H1 (cell line): Measurements from ENCODE around the gene SLC30A10. TPM values are rescaled to one million over a fixed set of nuclear protein-coding genes. Genes with fewer than 3 reads are reported as not detected.

Source experiments
- CTCF ChIA-PET: fragments of 300-600 bp; sonication (Branson Sonifier 250); formaldehyde crosslinking; loops from one replicate; lab custom pipeline; 2021; ENCODE audit not compliant: partially characterized antibody; lab: Charles Lee
- POLR2A ChIA-PET: fragments of 300-600 bp; sonication (Branson Sonifier 250); formaldehyde crosslinking; loops from one replicate; lab custom pipeline; 2021; ENCODE audit warnings: inconsistent platforms; ENCODE audit not compliant: partially characterized antibody; lab: Charles Lee
- DNase-seq, 2 experiments: peaks; one replicate each; pipeline versions ENCODE4 v3.0.0 to v3.0.0-alpha.2; 2010 to 2022; ENCODE audit warnings: low spot score in 2 of 2, low read depth in 1 of 2, mixed read lengths in 1 of 2
- FAIRE-seq: peaks from 2 replicates; lab custom pipeline; 2011; peaks lifted over from hg19 to GRCh38; lab: Jason Lieb, UNC
- H2AFZ ChIP-seq: 2 replicates; pipeline ENCODE4 v1.8.1; 2012; ENCODE audit warnings: low read length, inconsistent platforms
- H2AK5ac ChIP-seq: 2 replicates; pipeline ENCODE4 v1.6.1; 2013; ENCODE audit warnings: low read depth, low read length
- H2BK120ac ChIP-seq: replicated peaks from 2 replicates; pipeline ENCODE3; 2013; ENCODE audit warnings: low read depth, low read length, inconsistent platforms
- H2BK12ac ChIP-seq: 2 replicates; pipeline ENCODE4 v1.6.1; 2013; ENCODE audit warnings: low read depth, low read length
- H2BK15ac ChIP-seq: 2 replicates; pipeline ENCODE4 v1.6.1; 2013; ENCODE audit warnings: low read length
- H2BK20ac ChIP-seq: 2 replicates; pipeline ENCODE4 v1.6.1; 2013; ENCODE audit warnings: low read length
- H2BK5ac ChIP-seq: 2 replicates; pipeline ENCODE4 v1.6.1; 2013; ENCODE audit warnings: low read depth, low read length
- H3K14ac ChIP-seq: 2 replicates; pipeline ENCODE4 v1.6.1; 2013; ENCODE audit warnings: inconsistent platforms; ENCODE audit not compliant: insufficient read length
- H3K18ac ChIP-seq: 2 replicates; pipeline ENCODE4 v1.6.1; 2013; ENCODE audit warnings: low read length; ENCODE audit errors: extremely low read depth
- H3K23ac ChIP-seq: 2 replicates; pipeline ENCODE4 v1.6.1; 2013; ENCODE audit warnings: inconsistent platforms; ENCODE audit not compliant: insufficient read length
- H3K23me2 ChIP-seq: 2 replicates; pipeline ENCODE4 v1.6.1; 2013; ENCODE audit warnings: low read depth, low read length
- H3K27ac ChIP-seq: 2 replicates; pipeline ENCODE4 v1.6.1; 2011; ENCODE audit warnings: low read depth, low read length, inconsistent platforms
- H3K27me3 ChIP-seq, 4 experiments: replicated peaks in 1 of 4; 1 replicate in 1 of 4; 2 replicates in 3 of 4; pipeline versions ENCODE4 v1.6.1 to v1.8.1; 2011 to 2013; ENCODE audit warnings: low read length in 3 of 4, mild to moderate bottlenecking in 3 of 4, inconsistent platforms in 2 of 4, mixed read lengths in 2 of 4, moderate library complexity in 1 of 4; ENCODE audit not compliant: control insufficient read depth in 3 of 4, insufficient read depth in 3 of 4; ENCODE audit errors: extremely low read depth in 1 of 4
- H3K36me3 ChIP-seq, 4 experiments: 2 replicates each; pipeline versions ENCODE4 v1.6.1 to v1.8.1; 2011 to 2013; ENCODE audit warnings: mild to moderate bottlenecking in 4 of 4, low read length in 3 of 4, moderate library complexity in 2 of 4, control low read depth in 1 of 4, inconsistent platforms in 1 of 4; ENCODE audit not compliant: insufficient read depth in 4 of 4, control insufficient read depth in 2 of 4
- H3K4ac ChIP-seq: replicated peaks from 2 replicates; pipeline ENCODE3; 2013; ENCODE audit warnings: low read length, low read depth, mixed read lengths, inconsistent platforms; ENCODE audit not compliant: insufficient read length
- H3K4me1 ChIP-seq, 4 experiments: replicated peaks in 1 of 4; 1 replicate in 1 of 4; 2 replicates in 3 of 4; pipeline versions ENCODE4 v1.6.1 to v1.8.1; 2011 to 2013; ENCODE audit warnings: low read length in 3 of 4, inconsistent platforms in 2 of 4, mixed read lengths in 1 of 4; ENCODE audit not compliant: insufficient read depth in 4 of 4, control insufficient read depth in 3 of 4
- H3K4me2 ChIP-seq, 2 experiments: 2 replicates each; pipeline versions ENCODE4 v1.6.1 to v1.8.1; 2011 to 2013; ENCODE audit warnings: low read depth in 2 of 2, low read length in 2 of 2, control low read depth in 1 of 2, inconsistent platforms in 1 of 2, mild to moderate bottlenecking in 1 of 2; ENCODE audit not compliant: insufficient read depth in 1 of 2
- H3K4me3 ChIP-seq, 4 experiments: fragments of 200-600, 300-600 bp in 1 of 4; sonication (generic), shearing (Covaris generic), sonication (Bioruptor Twin) in 1 of 4; 2 replicates each; pipeline versions ENCODE4 v1.5.1 to v1.8.1; 2011 to 2016; ENCODE audit warnings: low read length in 4 of 4, low read depth in 3 of 4, control low read depth in 2 of 4, inconsistent platforms in 2 of 4, mild to moderate bottlenecking in 2 of 4, mixed read lengths in 1 of 4, moderate library complexity in 1 of 4; ENCODE audit not compliant: insufficient read depth in 2 of 4; ENCODE audit errors: extremely low read depth in 1 of 4
- H3K56ac ChIP-seq: replicated peaks from 2 replicates; pipeline ENCODE3; 2013; ENCODE audit warnings: low read depth, mild to moderate bottlenecking, mixed read lengths, low read length, inconsistent platforms; ENCODE audit not compliant: insufficient read length
- H3K79me1 ChIP-seq: 2 replicates; pipeline ENCODE4 v1.6.1; 2013; ENCODE audit warnings: low read depth, low read length, control low read depth
- H3K79me2 ChIP-seq, 2 experiments: 2 replicates each; pipeline versions ENCODE4 v1.6.1 to v1.8.1; 2012 to 2013; ENCODE audit warnings: low read length in 2 of 2, mild to moderate bottlenecking in 2 of 2, inconsistent platforms in 1 of 2; ENCODE audit not compliant: insufficient read depth in 2 of 2, control insufficient read depth in 1 of 2
- H3K9ac ChIP-seq, 4 experiments: replicated peaks in 1 of 4; 1 replicate in 1 of 4; 2 replicates in 3 of 4; pipeline versions ENCODE4 v1.6.1 to v1.8.1; 2011 to 2013; ENCODE audit warnings: low read depth in 3 of 4, low read length in 3 of 4, control low read depth in 2 of 4, mild to moderate bottlenecking in 2 of 4, moderate library complexity in 2 of 4, inconsistent platforms in 1 of 4; ENCODE audit errors: extremely low read depth in 1 of 4
- H3K9me3 ChIP-seq, 2 experiments: 2 replicates each; pipeline versions ENCODE4 v1.6.1 to v1.8.1; 2012 to 2013; ENCODE audit warnings: mild to moderate bottlenecking in 2 of 2, moderate library complexity in 2 of 2, control low read depth in 1 of 2, inconsistent platforms in 1 of 2, low read depth in 1 of 2, low read length in 1 of 2, mixed read lengths in 1 of 2; ENCODE audit not compliant: insufficient read depth in 2 of 2
- H4K20me1 ChIP-seq, 2 experiments: replicated peaks in 1 of 2; 2 replicates each; pipeline versions ENCODE3 to v1.8.1; 2011 to 2013; ENCODE audit warnings: inconsistent platforms in 2 of 2, low read length in 2 of 2, mild to moderate bottlenecking in 1 of 2; ENCODE audit not compliant: insufficient read depth in 2 of 2, control insufficient read depth in 1 of 2
- H4K5ac ChIP-seq: 2 replicates; pipeline ENCODE4 v1.6.1; 2013; ENCODE audit warnings: low read length, low read depth, mixed read lengths, inconsistent platforms; ENCODE audit not compliant: insufficient read length
- H4K8ac ChIP-seq: 2 replicates; pipeline ENCODE4 v1.8.0; 2013; ENCODE audit warnings: mild to moderate bottlenecking, moderate library complexity, low read length, inconsistent platforms; ENCODE audit not compliant: insufficient read depth; ENCODE audit errors: extremely low read depth
- H4K91ac ChIP-seq: replicated peaks from 2 replicates; pipeline ENCODE3; 2013; ENCODE audit warnings: low read length, mixed read lengths, inconsistent platforms; ENCODE audit not compliant: insufficient read length
- CBX8 ChIP-seq: fragments of 300-800, 300-1000 bp; sonication (generic); IDR thresholded peaks from 2 replicates; pipeline ENCODE4 v1.7.1; 2016; ENCODE audit warnings: low read depth, low read length, borderline replicate concordance
- CEBPB ChIP-seq: IDR thresholded peaks from 2 replicates; pipeline ENCODE4 v1.6.1; 2012; ENCODE audit warnings: low read depth, low read length
- CTCF ChIP-seq, 3 experiments: IDR thresholded peaks; 1 replicate in 2 of 3; 2 replicates in 1 of 3; pipeline versions ENCODE4 v1.5.1 to v1.6.1; 2011; ENCODE audit warnings: low read length in 3 of 3, mild to moderate bottlenecking in 3 of 3, inconsistent platforms in 2 of 3, low read depth in 1 of 3, moderate library complexity in 1 of 3; ENCODE audit not compliant: insufficient read depth in 1 of 3; ENCODE audit errors: control extremely low read depth in 1 of 3
- KDM4A ChIP-seq: IDR thresholded peaks from one replicate; pipeline ENCODE4 v1.7.1; 2012; ENCODE audit warnings: low read depth, mild to moderate bottlenecking, moderate library complexity, low read length, inconsistent platforms; ENCODE audit not compliant: severe bottlenecking
- POLR2A ChIP-seq, 2 experiments: IDR thresholded peaks; 1 replicate in 1 of 2; 2 replicates in 1 of 2; pipeline ENCODE4 v1.6.1; 2011; ENCODE audit warnings: low read depth in 2 of 2, low read length in 2 of 2, mild to moderate bottlenecking in 2 of 2; ENCODE audit errors: control extremely low read depth in 1 of 2
- SP1 ChIP-seq: IDR thresholded peaks from 2 replicates; pipeline ENCODE4 v1.6.1; 2011; ENCODE audit warnings: low read depth, low read length
- TAF1 ChIP-seq: IDR thresholded peaks from 2 replicates; pipeline ENCODE4 v1.6.1; 2011; ENCODE audit warnings: mild to moderate bottlenecking, low read depth, low read length
- WGBS, 2 experiments: shearing (Covaris generic) in 1 of 2; methylation state at CpG; one replicate each; pipeline versions ENCODE4 v1.1.6 to v1.1.7; 2013 to 2015; ENCODE audit warnings: low lambda C conversion rate in 2 of 2, mixed read lengths in 2 of 2, inconsistent platforms in 1 of 2, low coverage in 1 of 2, missing lambda C conversion rate in 1 of 2; ENCODE audit not compliant: insufficient replicate concordance in 2 of 2, insufficient coverage in 1 of 2, insufficient read length in 1 of 2; ENCODE audit errors: extremely low coverage in 1 of 2, missing lambda C conversion rate in 1 of 2; 5-methylcytosine and 5-hydroxymethylcytosine counted together
- polyA plus RNA-seq, 7 experiments: library from polyadenylated mRNA; depleted of rRNA in 3 of 7; stranded (reverse) in 5 of 7; unstranded in 2 of 7; fragments of >200 nt in 5 of 7; fragments of 200-250 nt in 2 of 7; gene quantifications; 1 replicate in 5 of 7; 2 replicates in 1 of 7; 4 replicates in 1 of 7; pipeline versions ENCODE4 v1.2.1 to v1.2.3, GENCODE V29; 2011 to 2013; ENCODE audit warnings: missing spikeins in 2 of 7, mixed read lengths in 2 of 7
- total RNA-seq: library from RNA; stranded (reverse); fragmentation: NEBNext Ultra II Directional; extraction: Animal tissue kit (Norgen Biotek cat#: 25700); gene quantifications from 2 replicates; pipeline ENCODE4 v1.2.1, GENCODE V29; 2021

SLC30A10 gene
- total and polyA plus RNA-seq, 2 of the 8 experiments (the other 6 are each of a cell fraction or from before 2014, with no cell fraction given), result 0.23 to 0.61 TPM

- H3K56ac ChIP-seq, result no peak overlapping the region
- no peaks in the 10 kb centered on the region for H3K79me2 ChIP-seq
- no peak overlapping the region for H3K9ac ChIP-seq
- H3K36me3 ChIP-seq, result no peaks in the 10 kb centered on the region
- H2BK20ac ChIP-seq, result no peak overlapping the region
- H3K9me3 ChIP-seq, result no peaks in the 10 kb centered on the region
- no peak overlapping the region for H3K4ac ChIP-seq
- no peak overlapping the region for H4K5ac ChIP-seq
- no peak overlapping the region for H2BK12ac ChIP-seq
- no peak overlapping the region for H2BK120ac ChIP-seq
- no peak overlapping the region for H3K4me3 ChIP-seq
- H3K14ac ChIP-seq, result no peak overlapping the region
- H3K18ac ChIP-seq, result no peak overlapping the region
- H4K91ac ChIP-seq, result no peak overlapping the region
- POLR2A ChIA-PET, result no interaction called here
- no peak overlapping the region for H3K27ac ChIP-seq
- H2AK5ac ChIP-seq, result no peak overlapping the region
- no peaks in the 10 kb centered on the region; a peak in 2 of 7 replicates for H3K4me1 ChIP-seq
- no peak overlapping the region for H2BK15ac ChIP-seq
- WGBS, 2 experiments, result 69% methylated on average over 3 of the region's 3 CpGs; no CpG with 5 or more reads in 1 of the 2 experiments
- no peak for DNase-seq
- H3K4me2 ChIP-seq, result no peak overlapping the region
- no peak for FAIRE-seq
- no peaks in the 10 kb centered on the region for H3K27me3 ChIP-seq
- no peaks in the 10 kb centered on the region for H3K23me2 ChIP-seq
- no peak overlapping the region for H3K23ac ChIP-seq
- TF ChIP-seq KDM4A (no peak), POLR2A (IDR thresholded peaks at IDR 0.05; ENCODE audit: control extremely low read depth in 1 of 2, low read depth in 2 of 2, low read length in 2 of 2) (no peak), CTCF (IDR thresholded peaks at IDR 0.05; ENCODE audit: control extremely low read depth in 1 of 3, insufficient read depth in 1 of 3, low read depth in 1 of 3, low read length in 3 of 3) (no peak), CEBPB (no peak), CBX8 (no peak), TAF1 (no peak), SP1 (no peak)
- TF ChIP-seq, all 59 proteins: peak for 0
- Histone ChIP-seq H2BK5ac (no peak overlapping the region), H4K20me1 (no peaks in the 10 kb centered on the region), H4K8ac (no peak overlapping the region), H2AFZ (peak overlapping the region; percentile 65; the same call in 1 of the 2 replicates), H3K79me1 (no peaks in the 10 kb centered on the region)
- CTCF ChIA-PET, result interaction anchor here (1.1 kb wide), 1 partner anchor 120 kb away, joined by 3 read pairs; no protein-coding TSS in a partner anchor
These were observed 56.8 kb downstream of the SLC30A10 start for GRCh38 chr1:219871427-219872057.
